Epithelial cell of esophagus (primary cell): ENCODE measurements around the gene GSC.

Experiments
- DNase-seq: peaks from one replicate; pipeline ENCODE4 v3.0.0; 2010; ENCODE audit warnings: low read depth
- H3K4me3 ChIP-seq: 2 replicates; pipeline ENCODE4 v1.5.1; 2011; ENCODE audit warnings: mild to moderate bottlenecking, low read length, control low read depth
- TF ChIP-seq, protein P1 (sequence below): IDR thresholded peaks from 2 replicates; pipeline ENCODE4 v1.5.1; 2011; ENCODE audit warnings: low read depth, mild to moderate bottlenecking, low read length, control low read depth, inconsistent platforms; ENCODE audit not compliant: insufficient read depth; ENCODE audit errors: missing control alignments

Gene GSC

DNA sequence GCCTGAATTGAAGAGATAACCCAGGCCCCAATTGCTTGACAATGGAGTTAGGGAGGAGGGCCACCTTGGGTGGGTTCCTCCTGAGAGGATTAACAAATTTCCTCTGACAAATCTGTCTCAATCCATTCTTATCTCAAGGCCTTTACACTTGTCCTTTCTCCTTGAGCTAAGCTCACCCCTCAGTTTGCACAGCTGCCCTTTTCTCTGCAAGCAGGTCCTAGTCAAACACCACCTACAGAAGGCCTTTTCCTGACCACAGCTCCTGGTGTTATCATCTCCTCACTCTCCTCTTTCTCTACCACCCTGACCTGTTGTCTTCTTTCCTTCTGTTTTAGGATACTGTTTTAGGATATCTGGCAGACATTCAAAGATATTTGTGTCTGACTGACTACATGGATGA, 26.4 kb upstream of the GSC start:
- TF ChIP-seq, protein P1, sequence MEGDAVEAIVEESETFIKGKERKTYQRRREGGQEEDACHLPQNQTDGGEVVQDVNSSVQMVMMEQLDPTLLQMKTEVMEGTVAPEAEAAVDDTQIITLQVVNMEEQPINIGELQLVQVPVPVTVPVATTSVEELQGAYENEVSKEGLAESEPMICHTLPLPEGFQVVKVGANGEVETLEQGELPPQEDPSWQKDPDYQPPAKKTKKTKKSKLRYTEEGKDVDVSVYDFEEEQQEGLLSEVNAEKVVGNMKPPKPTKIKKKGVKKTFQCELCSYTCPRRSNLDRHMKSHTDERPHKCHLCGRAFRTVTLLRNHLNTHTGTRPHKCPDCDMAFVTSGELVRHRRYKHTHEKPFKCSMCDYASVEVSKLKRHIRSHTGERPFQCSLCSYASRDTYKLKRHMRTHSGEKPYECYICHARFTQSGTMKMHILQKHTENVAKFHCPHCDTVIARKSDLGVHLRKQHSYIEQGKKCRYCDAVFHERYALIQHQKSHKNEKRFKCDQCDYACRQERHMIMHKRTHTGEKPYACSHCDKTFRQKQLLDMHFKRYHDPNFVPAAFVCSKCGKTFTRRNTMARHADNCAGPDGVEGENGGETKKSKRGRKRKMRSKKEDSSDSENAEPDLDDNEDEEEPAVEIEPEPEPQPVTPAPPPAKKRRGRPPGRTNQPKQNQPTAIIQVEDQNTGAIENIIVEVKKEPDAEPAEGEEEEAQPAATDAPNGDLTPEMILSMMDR, result no peak
- DNase-seq, result no peak
- H3K4me3 ChIP-seq, result no peak overlapping the region

DNA sequence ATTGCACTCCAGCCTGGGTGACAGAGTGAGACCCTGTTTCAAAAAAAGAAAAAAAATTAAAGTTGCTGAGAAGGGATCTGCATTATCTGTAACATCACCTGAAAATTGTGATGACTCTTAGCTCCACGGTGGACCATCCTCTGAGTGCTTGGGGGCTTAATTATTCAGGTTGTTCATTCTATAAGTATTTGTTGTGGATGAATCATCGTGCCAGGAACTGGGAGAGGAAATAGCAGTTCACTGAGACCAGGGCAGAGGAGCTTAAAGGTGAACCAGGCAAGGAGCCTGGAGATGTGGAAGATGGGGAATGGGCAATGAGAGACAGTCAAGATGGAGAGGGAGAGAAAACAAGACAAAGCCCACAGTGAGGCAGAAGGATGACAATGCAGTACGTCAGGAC, 25.5 kb upstream of the GSC start:
- no peak for DNase-seq
- TF ChIP-seq, protein P1, result no peak
- no peak overlapping the region for H3K4me3 ChIP-seq

DNA sequence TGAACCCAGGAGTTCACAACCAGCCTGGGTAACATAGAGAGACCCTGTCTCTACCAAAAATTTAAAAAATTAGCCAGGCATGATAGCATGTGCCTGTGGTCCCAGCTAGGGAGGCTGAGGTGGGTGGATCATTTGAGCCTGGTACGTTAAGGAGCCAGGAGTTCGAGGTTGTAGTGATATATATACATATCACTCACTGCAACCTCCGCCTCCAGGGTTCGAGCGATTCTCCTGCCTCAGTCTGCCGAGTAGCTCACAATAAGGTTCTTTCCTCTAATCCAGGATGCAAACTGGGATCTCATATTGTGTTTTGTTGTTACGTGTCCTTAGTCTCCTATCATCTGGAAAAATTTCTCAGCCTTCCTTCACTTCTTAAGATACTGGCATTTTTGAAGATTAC, 24.0 kb upstream of the GSC start:
- DNase-seq, result no peak
- H3K4me3 ChIP-seq, result no peak overlapping the region
- TF ChIP-seq, protein P1, result no peak

DNA sequence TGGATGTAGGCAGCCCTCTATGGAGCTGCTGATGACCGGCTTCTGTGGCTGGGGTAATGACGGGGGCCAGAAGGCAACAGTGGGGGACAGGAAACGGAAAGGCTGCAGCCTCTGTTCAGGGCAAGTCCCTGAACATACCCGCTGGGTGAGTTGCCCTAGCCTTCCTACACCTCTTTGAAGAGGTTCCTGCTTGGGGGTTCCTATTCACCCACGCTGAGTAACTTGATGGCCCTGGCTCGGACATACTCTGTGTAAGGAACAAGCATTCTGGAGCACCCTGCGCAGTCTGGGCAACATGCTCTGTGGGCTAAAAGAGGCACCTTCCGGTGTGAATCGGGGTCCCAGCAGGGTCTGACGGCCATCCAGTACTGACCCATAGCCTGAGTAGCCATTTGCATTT, 17.7 kb upstream of the GSC start:
- TF ChIP-seq, protein P1, result no peak
- no peak overlapping the region for H3K4me3 ChIP-seq
- DNase-seq, result no peak

DNA sequence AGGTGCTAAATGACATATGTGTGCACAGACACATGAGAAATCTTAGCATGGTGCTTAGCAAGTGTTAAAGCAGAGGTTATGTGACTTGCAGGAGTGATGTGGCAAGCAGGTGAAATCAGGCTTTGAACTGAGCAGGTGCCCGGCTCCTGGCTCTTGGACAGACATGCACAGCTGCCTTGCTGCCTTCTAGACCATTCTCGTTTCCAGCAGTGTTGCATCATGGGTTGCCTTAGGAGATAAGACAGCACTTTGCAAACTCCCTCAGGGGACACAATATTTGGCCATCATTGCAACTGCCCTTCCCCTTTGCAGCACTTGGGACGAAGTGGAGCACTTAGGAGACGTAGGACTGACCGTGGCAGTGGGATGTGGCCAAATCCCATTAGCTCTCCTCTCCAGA, 17.2 kb upstream of the GSC start:
- TF ChIP-seq, protein P1, result no peak
- no peak for DNase-seq
- no peak overlapping the region for H3K4me3 ChIP-seq

DNA sequence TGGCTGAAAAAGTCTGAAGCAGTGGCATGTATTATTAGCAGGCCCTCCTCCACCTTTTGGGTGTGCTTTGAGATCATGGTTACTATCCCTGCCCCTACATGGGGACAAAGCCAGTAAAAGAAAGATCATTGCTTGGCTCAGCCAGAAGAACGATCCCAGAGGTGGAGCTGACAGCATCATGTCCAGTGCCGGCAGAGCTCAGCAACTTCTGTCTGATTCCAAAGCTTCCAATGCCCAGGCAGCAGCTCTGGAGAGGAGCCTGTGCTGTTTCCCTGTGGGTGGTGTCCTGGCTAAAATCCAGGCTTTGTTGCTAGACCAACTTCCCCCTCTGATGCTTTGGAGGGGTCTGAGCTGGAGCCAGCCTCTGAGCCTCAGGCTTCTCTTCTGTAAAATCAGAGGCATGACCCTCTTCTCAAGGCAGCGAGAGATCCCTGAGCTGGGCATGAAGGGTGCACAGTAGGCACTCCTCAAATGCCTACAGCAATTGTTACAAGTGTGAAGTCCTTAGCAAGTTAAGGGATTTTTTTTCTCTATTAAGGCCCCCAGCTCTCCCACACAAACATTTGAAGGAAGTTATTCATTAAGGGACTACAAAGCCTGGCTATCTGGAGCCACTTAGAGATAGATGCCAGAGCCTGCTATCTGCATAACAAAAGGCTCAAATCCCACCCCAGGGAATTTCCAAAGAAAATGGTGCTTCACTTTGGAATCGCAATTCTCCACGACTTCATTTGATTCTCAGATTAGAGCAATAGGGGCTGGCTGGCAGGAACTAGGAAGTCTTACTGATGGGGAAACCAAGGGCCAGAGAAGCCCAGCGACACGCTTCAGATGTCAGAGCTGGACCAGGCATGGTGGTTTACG, 10.9 kb upstream of the GSC start:
- TF ChIP-seq, protein P1, result no peak
- no peak for DNase-seq
- H3K4me3 ChIP-seq, result no peak overlapping the region

DNA sequence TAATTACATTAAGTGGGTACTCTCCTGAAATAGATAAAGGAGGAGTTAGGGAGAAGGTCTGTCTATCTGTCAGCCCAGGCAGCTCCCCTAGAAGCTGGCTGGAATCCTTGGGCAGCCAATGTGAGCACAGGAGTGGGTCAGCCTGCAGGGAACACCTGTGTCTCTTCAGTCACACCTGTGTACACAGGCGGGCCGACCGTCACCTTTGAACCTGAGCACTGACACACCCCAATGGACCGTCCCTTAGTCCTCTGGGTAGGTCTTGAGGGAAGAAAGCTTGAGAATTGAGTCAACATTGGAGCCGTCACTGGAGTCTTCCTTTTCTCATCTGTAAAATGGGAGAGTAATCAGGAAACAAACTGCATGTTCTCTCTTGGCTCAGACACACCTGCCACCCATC, 9.8 kb upstream of the GSC start:
- TF ChIP-seq, protein P1, result no peak

More for the DNA sequence above, 9.8 kb upstream of the GSC start:
- no peak overlapping the region for H3K4me3 ChIP-seq
- DNase-seq, result no peak
